KMS-11 (cell line): ENCODE measurements around the gene MCC.

Source experiments
- H2AFZ ChIP-seq: fragments of 200-600 bp; sonication (generic); 2 replicates; pipeline ENCODE4 v1.6.1; 2016; ENCODE audit warnings: antibody characterized with exemption, mixed run types, low read depth
- H3K27ac ChIP-seq: fragments of 200-600 bp; sonication (generic); 2 replicates; pipeline ENCODE4 v1.6.1; 2016; ENCODE audit warnings: mild to moderate bottlenecking, mixed run types
- H3K27me3 ChIP-seq: fragments of 200-600 bp; sonication (generic); 2 replicates; pipeline ENCODE4 v1.6.1; 2017; ENCODE audit warnings: mild to moderate bottlenecking, low read depth, mixed run types, moderate library complexity; ENCODE audit not compliant: insufficient read depth
- H3K36me3 ChIP-seq: fragments of 200-600 bp; sonication (generic); 2 replicates; pipeline ENCODE4 v1.6.1; 2017; ENCODE audit warnings: mild to moderate bottlenecking, mixed run types; ENCODE audit not compliant: insufficient read depth
- H3K4me1 ChIP-seq: fragments of 200-600 bp; sonication (generic); 2 replicates; pipeline ENCODE4 v1.6.1; 2016; ENCODE audit warnings: mild to moderate bottlenecking, low read depth, mixed run types; ENCODE audit not compliant: poor library complexity, severe bottlenecking
- H3K4me2 ChIP-seq: fragments of 200-600 bp; sonication (generic); 2 replicates; pipeline ENCODE4 v1.7.0; 2016; ENCODE audit warnings: mild to moderate bottlenecking, mixed run types
- H3K4me3 ChIP-seq: fragments of 200-600 bp; sonication (generic); IDR thresholded peaks from 2 replicates; pipeline ENCODE4 v1.6.1; 2017; ENCODE audit warnings: low read depth, low read length, mixed read lengths; ENCODE audit not compliant: insufficient read depth
- H3K79me2 ChIP-seq: fragments of 200-600 bp; sonication (generic); 2 replicates; pipeline ENCODE4 v1.6.1; 2016; ENCODE audit warnings: low read depth, mixed run types; ENCODE audit not compliant: insufficient read depth
- H3K9ac ChIP-seq: fragments of 200-600 bp; sonication (generic); 2 replicates; pipeline ENCODE4 v1.6.1; 2016; ENCODE audit warnings: mild to moderate bottlenecking, mixed run types
- H4K20me1 ChIP-seq: fragments of 200-600 bp; sonication (generic); 2 replicates; pipeline ENCODE4 v1.6.1; 2016; ENCODE audit warnings: mild to moderate bottlenecking, mixed run types; ENCODE audit not compliant: insufficient read depth
- TF ChIP-seq, protein P1 (sequence below): fragments of 200-600 bp; sonication (generic); conservative IDR thresholded peaks from 2 replicates; pipeline ENCODE4 v1.6.1; 2017; ENCODE audit warnings: low read depth, mild to moderate bottlenecking, antibody characterized with exemption, low read length, moderate library complexity, mixed read lengths

Gene MCC

DNA sequence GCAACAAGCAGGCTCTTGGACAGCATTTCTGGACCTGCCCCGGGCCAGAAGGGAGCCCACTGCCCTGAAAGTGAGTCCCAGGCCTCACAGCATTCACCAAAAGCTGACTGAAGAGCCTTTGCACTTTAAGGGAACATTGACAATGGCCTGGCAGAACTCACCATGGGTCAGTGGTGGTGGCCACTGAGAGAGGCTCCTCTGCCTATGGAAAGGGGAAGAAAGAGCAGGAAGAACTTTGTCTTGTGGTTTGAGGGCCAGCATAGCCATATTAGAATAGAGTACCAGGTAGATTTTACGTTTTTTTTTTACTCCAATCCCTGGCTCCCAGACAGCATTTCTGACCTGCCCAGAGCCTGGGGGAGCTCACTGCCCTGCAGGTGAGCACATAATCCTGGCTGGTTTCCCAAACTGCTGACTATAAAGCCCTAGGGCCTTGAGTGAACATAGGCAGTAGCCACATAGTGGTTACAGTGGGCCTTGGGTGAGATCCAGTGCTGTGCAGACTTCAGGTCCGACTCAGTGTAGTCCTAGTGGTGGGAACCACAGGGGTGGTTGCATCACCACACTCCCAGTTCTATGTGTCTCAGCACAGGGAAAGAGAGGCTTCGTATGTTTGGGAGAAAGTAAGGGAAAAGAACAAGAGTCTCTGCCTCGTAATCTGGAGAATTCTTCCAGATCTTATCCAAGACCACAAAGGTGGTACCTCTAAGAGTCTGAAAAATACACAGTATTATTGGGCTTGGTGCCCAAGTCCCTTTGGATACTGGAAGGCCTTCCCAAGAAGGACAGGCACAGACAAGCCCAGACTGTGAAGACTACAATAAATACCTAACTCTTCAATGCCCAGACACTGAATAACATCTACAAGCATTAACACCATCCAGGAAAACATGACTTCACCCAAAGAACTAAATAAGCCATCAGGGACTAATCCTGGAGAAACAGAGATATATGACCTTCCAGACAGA is 143.0 kb downstream of the MCC start:
- no peaks in the 10 kb centered on the region for H3K79me2 ChIP-seq
- H3K27me3 ChIP-seq: no peaks in the 10 kb centered on the region
- no peak overlapping the region for H3K27ac ChIP-seq
- no peaks in the 10 kb centered on the region for H4K20me1 ChIP-seq
- H3K4me1 ChIP-seq: no peaks in the 10 kb centered on the region
- no peak overlapping the region for H3K4me2 ChIP-seq
- H3K4me3 ChIP-seq: no peak overlapping the region
- H2AFZ ChIP-seq: no peak overlapping the region
- TF ChIP-seq, protein P1, sequence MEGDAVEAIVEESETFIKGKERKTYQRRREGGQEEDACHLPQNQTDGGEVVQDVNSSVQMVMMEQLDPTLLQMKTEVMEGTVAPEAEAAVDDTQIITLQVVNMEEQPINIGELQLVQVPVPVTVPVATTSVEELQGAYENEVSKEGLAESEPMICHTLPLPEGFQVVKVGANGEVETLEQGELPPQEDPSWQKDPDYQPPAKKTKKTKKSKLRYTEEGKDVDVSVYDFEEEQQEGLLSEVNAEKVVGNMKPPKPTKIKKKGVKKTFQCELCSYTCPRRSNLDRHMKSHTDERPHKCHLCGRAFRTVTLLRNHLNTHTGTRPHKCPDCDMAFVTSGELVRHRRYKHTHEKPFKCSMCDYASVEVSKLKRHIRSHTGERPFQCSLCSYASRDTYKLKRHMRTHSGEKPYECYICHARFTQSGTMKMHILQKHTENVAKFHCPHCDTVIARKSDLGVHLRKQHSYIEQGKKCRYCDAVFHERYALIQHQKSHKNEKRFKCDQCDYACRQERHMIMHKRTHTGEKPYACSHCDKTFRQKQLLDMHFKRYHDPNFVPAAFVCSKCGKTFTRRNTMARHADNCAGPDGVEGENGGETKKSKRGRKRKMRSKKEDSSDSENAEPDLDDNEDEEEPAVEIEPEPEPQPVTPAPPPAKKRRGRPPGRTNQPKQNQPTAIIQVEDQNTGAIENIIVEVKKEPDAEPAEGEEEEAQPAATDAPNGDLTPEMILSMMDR: no peak
- no peaks in the 10 kb centered on the region for H3K36me3 ChIP-seq
- no peak overlapping the region for H3K9ac ChIP-seq

DNA sequence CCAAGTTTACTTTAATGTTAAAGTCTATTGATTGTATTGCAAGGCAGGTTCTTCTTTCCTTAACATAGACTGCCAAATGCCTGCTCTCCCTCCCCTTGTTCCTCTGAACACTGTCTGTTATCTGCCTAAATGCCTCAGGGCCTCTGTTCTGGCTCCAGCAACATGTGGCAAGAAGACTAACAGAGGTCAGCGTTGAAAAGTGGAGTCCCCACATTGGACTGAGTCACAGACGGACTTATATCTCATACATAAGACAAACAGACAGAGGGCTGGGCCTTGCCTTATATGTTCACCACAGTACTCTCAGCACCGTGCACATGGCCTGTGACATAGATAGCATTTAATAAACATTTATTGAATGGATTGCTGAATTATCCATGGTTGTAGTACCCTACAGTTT is 144.9 kb downstream of the MCC start:
- no peak overlapping the region for H2AFZ ChIP-seq
- no peaks in the 10 kb centered on the region for H3K4me1 ChIP-seq
- no peaks in the 10 kb centered on the region for H4K20me1 ChIP-seq
- H3K79me2 ChIP-seq: no peaks in the 10 kb centered on the region
- no peak overlapping the region for H3K4me3 ChIP-seq
- no peaks in the 10 kb centered on the region for H3K36me3 ChIP-seq
- no peak overlapping the region for H3K9ac ChIP-seq
- no peaks in the 10 kb centered on the region for H3K27me3 ChIP-seq
- H3K4me2 ChIP-seq: no peak overlapping the region
- H3K27ac ChIP-seq: no peak overlapping the region
- TF ChIP-seq, protein P1: no peak

DNA sequence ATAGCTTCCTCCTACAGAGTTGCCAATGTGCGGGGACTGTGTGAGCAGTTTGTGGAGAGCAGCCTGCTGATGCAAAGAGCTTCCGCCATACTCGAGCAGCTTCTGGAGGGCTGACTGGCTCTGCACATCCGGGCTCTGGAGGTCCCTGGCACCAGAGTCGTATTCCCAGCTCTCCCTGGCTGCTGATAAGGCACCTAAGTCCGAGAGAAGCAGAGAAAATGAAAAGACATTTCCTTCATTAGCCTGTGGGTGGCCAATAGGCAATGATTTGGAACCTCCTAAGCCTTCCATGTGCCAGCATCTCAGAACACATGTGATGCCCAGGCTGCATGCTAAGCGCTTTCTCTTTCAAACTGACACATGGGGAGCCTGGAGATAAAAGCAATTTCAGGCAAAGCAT is 147.7 kb downstream of the MCC start:
- no peaks in the 10 kb centered on the region for H3K27me3 ChIP-seq
- H3K79me2 ChIP-seq: no peaks in the 10 kb centered on the region
- no peak overlapping the region for H3K27ac ChIP-seq
- H4K20me1 ChIP-seq: no peaks in the 10 kb centered on the region
- no peak overlapping the region for H3K9ac ChIP-seq
- no peak overlapping the region for H3K4me2 ChIP-seq
- H3K4me3 ChIP-seq: no peak overlapping the region
- TF ChIP-seq, protein P1: no peak
- H2AFZ ChIP-seq: no peak overlapping the region
- no peaks in the 10 kb centered on the region for H3K4me1 ChIP-seq
- no peaks in the 10 kb centered on the region for H3K36me3 ChIP-seq

DNA sequence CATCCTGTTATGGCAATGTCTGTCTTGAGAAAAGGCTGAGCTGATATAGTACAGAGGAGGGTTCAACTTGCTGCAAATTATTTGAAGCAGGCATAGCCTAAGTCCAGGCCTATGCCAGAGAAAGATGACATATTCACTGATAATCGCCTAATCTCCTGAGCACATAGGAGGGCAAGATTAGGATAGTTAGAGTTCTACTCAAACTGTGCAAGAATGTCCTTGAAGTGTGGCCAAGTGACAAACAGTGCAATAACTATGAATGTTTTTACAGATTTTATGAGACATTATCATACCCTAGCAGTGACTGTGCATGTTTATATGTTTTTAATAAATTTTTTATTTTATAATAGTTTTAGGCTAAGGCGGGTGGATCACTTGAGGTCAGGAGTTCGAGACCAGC is 149.6 kb downstream of the MCC start:
- no peaks in the 10 kb centered on the region for H3K36me3 ChIP-seq
- no peaks in the 10 kb centered on the region for H4K20me1 ChIP-seq
- TF ChIP-seq, protein P1: no peak
- H3K9ac ChIP-seq: no peak overlapping the region
- H3K27me3 ChIP-seq: no peaks in the 10 kb centered on the region
- no peak overlapping the region for H3K4me2 ChIP-seq
- H3K4me3 ChIP-seq: no peak overlapping the region
- H2AFZ ChIP-seq: no peak overlapping the region
- no peaks in the 10 kb centered on the region for H3K79me2 ChIP-seq
- no peaks in the 10 kb centered on the region for H3K4me1 ChIP-seq
- no peak overlapping the region for H3K27ac ChIP-seq
